Astrocyte (in vitro differentiated cells and primary cell): ENCODE measurements around the gene EPHB1. TPM values are rescaled to one million over a fixed set of nuclear protein-coding genes. Genes with fewer than 3 reads are reported as not detected.

ENCODE experiments used
- DNase-seq: peaks from one replicate; pipeline ENCODE4 v3.0.0-alpha.2; 2010; ENCODE audit warnings: low read depth
- FAIRE-seq: peaks from 2 replicates; lab custom pipeline; 2011; peaks lifted over from hg19 to GRCh38; lab: Jason Lieb, UNC
- H2AFZ ChIP-seq: 2 replicates; pipeline ENCODE4 v1.6.0; 2012; ENCODE audit warnings: low read depth, low read length, inconsistent platforms
- H3K27ac ChIP-seq: 2 replicates; pipeline ENCODE4 v1.5.1; 2011; ENCODE audit warnings: low read depth, low read length, inconsistent platforms
- H3K27me3 ChIP-seq: 2 replicates; pipeline ENCODE4 v1.6.0; 2011; ENCODE audit warnings: low read length, inconsistent platforms; ENCODE audit not compliant: insufficient read depth
- H3K36me3 ChIP-seq: 2 replicates; pipeline ENCODE4 v1.5.1; 2011; ENCODE audit warnings: low read length, inconsistent platforms; ENCODE audit not compliant: insufficient read depth
- H3K4me1 ChIP-seq: 2 replicates; pipeline ENCODE4 v1.5.1; 2011; ENCODE audit warnings: low read length, inconsistent platforms; ENCODE audit not compliant: insufficient read depth
- H3K4me2 ChIP-seq: 2 replicates; pipeline ENCODE4 v1.6.0; 2012; ENCODE audit warnings: low read length, inconsistent platforms
- H3K4me3 ChIP-seq: 2 replicates; pipeline ENCODE4 v1.5.1; 2011; ENCODE audit warnings: low read depth, mild to moderate bottlenecking, low read length, inconsistent platforms; ENCODE audit not compliant: insufficient read depth
- H3K79me2 ChIP-seq: 2 replicates; pipeline ENCODE4 v1.6.0; 2012; ENCODE audit warnings: mild to moderate bottlenecking, low read length, inconsistent platforms; ENCODE audit not compliant: insufficient read depth
- H3K9ac ChIP-seq: 2 replicates; pipeline ENCODE4 v1.6.0; 2012; ENCODE audit warnings: mild to moderate bottlenecking, low read length, inconsistent platforms
- H3K9me3 ChIP-seq: 2 replicates; pipeline ENCODE4 v1.5.1; 2012; ENCODE audit warnings: low read depth, mild to moderate bottlenecking, low read length, inconsistent platforms; ENCODE audit not compliant: insufficient read depth
- H4K20me1 ChIP-seq: 2 replicates; pipeline ENCODE4 v1.6.0; 2012; ENCODE audit warnings: low read length, inconsistent platforms; ENCODE audit not compliant: insufficient read depth
- H3K27ac Mint-ChIP-seq: one replicate; pipeline ENCODE4 v1.8.0; 2021; ENCODE audit warnings: mild to moderate bottlenecking, mixed read lengths; ENCODE audit not compliant: unreplicated experiment
- H3K27me3 Mint-ChIP-seq: one replicate; pipeline ENCODE4 v1.8.0; 2021; ENCODE audit warnings: low read depth, mixed read lengths; ENCODE audit not compliant: unreplicated experiment
- H3K36me3 Mint-ChIP-seq: one replicate; pipeline ENCODE4 v1.8.0; 2021; ENCODE audit warnings: low read depth, mixed read lengths; ENCODE audit not compliant: unreplicated experiment
- H3K4me1 Mint-ChIP-seq: one replicate; pipeline ENCODE4 v1.8.0; 2021; ENCODE audit warnings: low read depth, mixed read lengths; ENCODE audit not compliant: unreplicated experiment
- H3K4me3 Mint-ChIP-seq: one replicate; pipeline ENCODE4 v1.8.0; 2021; ENCODE audit warnings: mild to moderate bottlenecking, moderate library complexity, mixed read lengths; ENCODE audit not compliant: unreplicated experiment
- H3K9me3 Mint-ChIP-seq: one replicate; pipeline ENCODE4 v1.8.0; 2021; ENCODE audit warnings: mild to moderate bottlenecking, mixed read lengths; ENCODE audit not compliant: unreplicated experiment
- CTCF ChIP-seq: IDR thresholded peaks from 2 replicates; pipeline ENCODE4 v1.5.1; 2011; ENCODE audit warnings: low read depth, mild to moderate bottlenecking, inconsistent platforms, low read length, moderate library complexity; ENCODE audit not compliant: insufficient read depth
- EZH2 ChIP-seq: IDR thresholded peaks from 2 replicates; pipeline ENCODE4 v1.6.1; 2012; ENCODE audit warnings: mild to moderate bottlenecking, low read length, inconsistent platforms; ENCODE audit not compliant: insufficient read depth
- total RNA-seq: library from RNA; stranded (reverse); gene quantifications from 2 replicates; pipeline ENCODE4 v1.2.1, GENCODE V29; 2021

Gene EPHB1
- total RNA-seq, 1 donor from 2014 or later = 4.1 TPM

GRCh38 chr3:134858441-134859035 is 63.5 kb downstream of the EPHB1 start:
- no peak overlapping the region for H3K27ac Mint-ChIP-seq
- FAIRE-seq = no peak
- Histone ChIP-seq H3K36me3 (no peaks in the 10 kb centered on the region), H2AFZ (no peak overlapping the region), H3K4me2 (no peak overlapping the region), H4K20me1 (no peaks in the 10 kb centered on the region), H3K4me1 (no peaks in the 10 kb centered on the region), H3K27me3 (peaks cover 4% of the 10 kb centered on the region), H3K4me3 (no peak overlapping the region), H3K9me3 (no peaks in the 10 kb centered on the region), H3K79me2 (no peaks in the 10 kb centered on the region), H3K9ac (no peak overlapping the region), H3K27ac (no peak overlapping the region)
- H3K27me3 Mint-ChIP-seq = peaks cover 16% of the 10 kb centered on the region
- no peak for TF ChIP-seq EZH2
- H3K9me3 Mint-ChIP-seq = peaks cover 3% of the 10 kb centered on the region
- H3K36me3 Mint-ChIP-seq = peaks cover 2% of the 10 kb centered on the region
- H3K4me1 Mint-ChIP-seq = no peaks in the 10 kb centered on the region
- no peak overlapping the region for H3K4me3 Mint-ChIP-seq
- DNase-seq = no peak

GRCh38 chr3:134859341-134859740 is 64.3 kb downstream of the EPHB1 start:
- H3K4me3 Mint-ChIP-seq = no peak overlapping the region
- peaks cover 2% of the 10 kb centered on the region for H3K36me3 Mint-ChIP-seq
- no peaks in the 10 kb centered on the region for H3K9me3 ChIP-seq
- peaks cover 16% of the 10 kb centered on the region for H3K27me3 Mint-ChIP-seq
- no peak overlapping the region for H3K27ac Mint-ChIP-seq
- H3K79me2 ChIP-seq = no peaks in the 10 kb centered on the region
- H3K4me3 ChIP-seq = no peak overlapping the region
- no peaks in the 10 kb centered on the region for H3K36me3 ChIP-seq
- H3K4me1 Mint-ChIP-seq = no peaks in the 10 kb centered on the region
- H3K27ac ChIP-seq = no peak overlapping the region
- no peaks in the 10 kb centered on the region for H3K4me1 ChIP-seq
- H3K9me3 Mint-ChIP-seq = no peaks in the 10 kb centered on the region
- DNase-seq (no peak), FAIRE-seq (no peak)
- peaks cover 4% of the 10 kb centered on the region for H3K27me3 ChIP-seq
- H4K20me1 ChIP-seq = no peaks in the 10 kb centered on the region
- H3K9ac ChIP-seq = no peak overlapping the region
- no peak overlapping the region for H3K4me2 ChIP-seq
- TF ChIP-seq CTCF = no peak
- no peak overlapping the region for H2AFZ ChIP-seq

- Histone ChIP-seq H3K36me3 (no peaks in the 10 kb centered on the region), H3K9me3 (no peaks in the 10 kb centered on the region), H3K4me1 (no peaks in the 10 kb centered on the region), H3K27ac (no peak overlapping the region), H2AFZ (no peak overlapping the region), H3K27me3 (peaks cover 4% of the 10 kb centered on the region), H4K20me1 (no peaks in the 10 kb centered on the region), H3K79me2 (no peaks in the 10 kb centered on the region), H3K4me2 (no peak overlapping the region), H3K4me3 (no peak overlapping the region), H3K9ac (no peak overlapping the region)
- H3K4me1 Mint-ChIP-seq = no peaks in the 10 kb centered on the region
- DNase-seq = no peak
- H3K36me3 Mint-ChIP-seq = peaks cover 2% of the 10 kb centered on the region
- FAIRE-seq = no peak
- no peak overlapping the region for H3K27ac Mint-ChIP-seq
- H3K4me3 Mint-ChIP-seq = no peak overlapping the region
- peaks cover 18% of the 10 kb centered on the region for H3K27me3 Mint-ChIP-seq
- H3K9me3 Mint-ChIP-seq = no peaks in the 10 kb centered on the region
- no peak for TF ChIP-seq EZH2
- TF ChIP-seq CTCF = no peak
These were observed 65.1 kb downstream of the EPHB1 start for GRCh38 chr3:134860141-134860540.
